Upper lobe of left lung (tissue), 4 donors: ENCODE results near the gene GARRE1.

Experiments
- EP300 ChIP-seq, 4 donors: sonication (generic); formaldehyde crosslinking; IDR thresholded peaks; one replicate each; pipeline ENCODE4 v1.5.1; 2017; ENCODE audit warnings: antibody characterized with exemption in 4 of 4, control low read depth in 2 of 4
- POLR2A ChIP-seq, 4 donors: fragments of 450-650 bp; IDR thresholded peaks; one replicate each; pipeline ENCODE4 v1.5.1; 2016 to 2017; ENCODE audit warnings: antibody characterized with exemption in 4 of 4, mild to moderate bottlenecking in 2 of 4
- POLR2AphosphoS5 ChIP-seq, 2 donors: sonication (generic); formaldehyde crosslinking; IDR thresholded peaks; one replicate each; pipeline ENCODE4 v1.5.1; 2017; ENCODE audit warnings: antibody characterized with exemption in 2 of 2
- TF ChIP-seq, protein P1 (sequence below), 6 experiments: fragments of 450-650 bp in 4 of 6; fragments of 200-600 bp in 2 of 6; sonication (generic) in 2 of 6; IDR thresholded peaks; one replicate each; pipeline ENCODE4 v1.5.1; 2016 to 2019; ENCODE audit warnings: antibody characterized with exemption in 6 of 6

- TF ChIP-seq, protein P1, sequence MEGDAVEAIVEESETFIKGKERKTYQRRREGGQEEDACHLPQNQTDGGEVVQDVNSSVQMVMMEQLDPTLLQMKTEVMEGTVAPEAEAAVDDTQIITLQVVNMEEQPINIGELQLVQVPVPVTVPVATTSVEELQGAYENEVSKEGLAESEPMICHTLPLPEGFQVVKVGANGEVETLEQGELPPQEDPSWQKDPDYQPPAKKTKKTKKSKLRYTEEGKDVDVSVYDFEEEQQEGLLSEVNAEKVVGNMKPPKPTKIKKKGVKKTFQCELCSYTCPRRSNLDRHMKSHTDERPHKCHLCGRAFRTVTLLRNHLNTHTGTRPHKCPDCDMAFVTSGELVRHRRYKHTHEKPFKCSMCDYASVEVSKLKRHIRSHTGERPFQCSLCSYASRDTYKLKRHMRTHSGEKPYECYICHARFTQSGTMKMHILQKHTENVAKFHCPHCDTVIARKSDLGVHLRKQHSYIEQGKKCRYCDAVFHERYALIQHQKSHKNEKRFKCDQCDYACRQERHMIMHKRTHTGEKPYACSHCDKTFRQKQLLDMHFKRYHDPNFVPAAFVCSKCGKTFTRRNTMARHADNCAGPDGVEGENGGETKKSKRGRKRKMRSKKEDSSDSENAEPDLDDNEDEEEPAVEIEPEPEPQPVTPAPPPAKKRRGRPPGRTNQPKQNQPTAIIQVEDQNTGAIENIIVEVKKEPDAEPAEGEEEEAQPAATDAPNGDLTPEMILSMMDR (IDR thresholded peaks at IDR 0.05) = no peak
- no peak for TF ChIP-seq POLR2A (IDR thresholded peaks at IDR 0.05)
- no peak for TF ChIP-seq EP300 (IDR thresholded peaks at IDR 0.05)
- TF ChIP-seq POLR2AphosphoS5 (IDR thresholded peaks at IDR 0.05) = no peak
Measured at GRCh38 chr19:34288381-34288780, 34.0 kb downstream of the GARRE1 start.
